SJCRH30 (cell line): Measurements from ENCODE around the gene ST6GALNAC3. TPM values are rescaled to one million over a fixed set of nuclear protein-coding genes. Genes with fewer than 3 reads are reported as not detected.

ENCODE experiments used
- DNase-seq, 2 experiments: peaks; one replicate each; pipeline ENCODE4 v3.0.0-alpha.2; 2015 to 2020
- H3K27ac ChIP-seq: fragments of 250-450 bp; sonication (Bioruptor Pico); 2 replicates; pipeline ENCODE4 v1.5.1; 2020; ENCODE audit warnings: mild to moderate bottlenecking, moderate library complexity
- H3K27me3 ChIP-seq: fragments of 250-450 bp; sonication (Bioruptor Pico); 2 replicates; pipeline ENCODE4 v1.5.1; 2020; ENCODE audit warnings: mild to moderate bottlenecking, moderate library complexity
- H3K36me3 ChIP-seq: fragments of 250-450 bp; sonication (Bioruptor Pico); 2 replicates; pipeline ENCODE4 v1.5.1; 2020; ENCODE audit warnings: mild to moderate bottlenecking, moderate library complexity
- H3K4me1 ChIP-seq: fragments of 250-450 bp; sonication (Bioruptor Pico); 2 replicates; pipeline ENCODE4 v1.5.1; 2020; ENCODE audit warnings: mild to moderate bottlenecking, moderate library complexity
- H3K4me3 ChIP-seq: fragments of 250-450 bp; sonication (Bioruptor Pico); 2 replicates; pipeline ENCODE4 v1.5.1; 2020; ENCODE audit warnings: mild to moderate bottlenecking, moderate library complexity
- H3K9me3 ChIP-seq: fragments of 250-450 bp; sonication (Bioruptor Pico); replicated peaks from 2 replicates; pipeline ENCODE4 v1.5.1; 2020; ENCODE audit warnings: mild to moderate bottlenecking, moderate library complexity
- total RNA-seq: library from RNA; depleted of rRNA; stranded (reverse); fragments of >200 nt; shearing (Covaris generic); gene quantifications from 2 replicates; pipeline ENCODE4 v1.2.3, GENCODE V29; 2014; rRNA removed

Gene ST6GALNAC3
- total RNA-seq, 1 experiment from 2014 or later, result 6.4 TPM

GRCh38 chr1:76669131-76669530 is 594.6 kb downstream of the ST6GALNAC3 start:
- Histone ChIP-seq H3K27ac (no peak overlapping the region), H3K27me3 (no peaks in the 10 kb centered on the region), H3K4me1 (peaks cover 5% of the 10 kb centered on the region; the same call in 1 of the 2 replicates), H3K9me3 (peaks cover 4% of the 10 kb centered on the region; the same call in 1 of the 2 replicates), H3K4me3 (no peak overlapping the region), H3K36me3 (no peaks in the 10 kb centered on the region)
- DNase-seq, result no peak

GRCh38 chr1:76669624-76670315 is 595.2 kb downstream of the ST6GALNAC3 start:
- no peak overlapping the region for H3K4me3 ChIP-seq
- peaks cover 5% of the 10 kb centered on the region; the same call in 1 of the 2 replicates for H3K4me1 ChIP-seq
- no peaks in the 10 kb centered on the region for H3K36me3 ChIP-seq
- H3K9me3 ChIP-seq, result peaks cover 4% of the 10 kb centered on the region; the same call in 1 of the 2 replicates
- H3K27me3 ChIP-seq, result no peaks in the 10 kb centered on the region
- no peak for DNase-seq
- H3K27ac ChIP-seq, result no peak overlapping the region

GRCh38 chr1:76674689-76675210 is 600.2 kb downstream of the ST6GALNAC3 start:
- no peaks in the 10 kb centered on the region for H3K27me3 ChIP-seq
- no peak overlapping the region for H3K27ac ChIP-seq
- no peaks in the 10 kb centered on the region for H3K9me3 ChIP-seq
- H3K4me1 ChIP-seq, result no peaks in the 10 kb centered on the region
- no peaks in the 10 kb centered on the region for H3K36me3 ChIP-seq
- no peak overlapping the region for H3K4me3 ChIP-seq
- DNase-seq, result no peak

- Histone ChIP-seq H3K36me3 (no peaks in the 10 kb centered on the region), H3K27me3 (no peaks in the 10 kb centered on the region), H3K9me3 (peaks cover 3% of the 10 kb centered on the region; the same call in 1 of the 2 replicates), H3K27ac (no peak overlapping the region), H3K4me3 (no peak overlapping the region), H3K4me1 (no peaks in the 10 kb centered on the region)
- DNase-seq, result no peak
Observed at GRCh38 chr1:76677416-76678405, 603.2 kb downstream of the ST6GALNAC3 start.

GRCh38 chr1:76679534-76680152 is 605.1 kb downstream of the ST6GALNAC3 start:
- Histone ChIP-seq H3K9me3 (peaks cover 3% of the 10 kb centered on the region; the same call in 1 of the 2 replicates), H3K4me3 (no peak overlapping the region), H3K27me3 (no peaks in the 10 kb centered on the region), H3K4me1 (no peaks in the 10 kb centered on the region), H3K27ac (no peak overlapping the region), H3K36me3 (no peaks in the 10 kb centered on the region)
- no peak for DNase-seq

GRCh38 chr1:76680651-76681050 is 606.1 kb downstream of the ST6GALNAC3 start:
- no peak overlapping the region for H3K4me3 ChIP-seq
- H3K36me3 ChIP-seq, result no peaks in the 10 kb centered on the region
- H3K27me3 ChIP-seq, result no peaks in the 10 kb centered on the region
- peaks cover 3% of the 10 kb centered on the region; the same call in 1 of the 2 replicates for H3K9me3 ChIP-seq
- H3K27ac ChIP-seq, result no peak overlapping the region
- no peaks in the 10 kb centered on the region for H3K4me1 ChIP-seq
- DNase-seq, result no peak

GRCh38 chr1:76682138-76682537 is 607.6 kb downstream of the ST6GALNAC3 start:
- peaks cover 3% of the 10 kb centered on the region; the same call in 1 of the 2 replicates for H3K9me3 ChIP-seq
- H3K4me3 ChIP-seq, result no peak overlapping the region
- no peaks in the 10 kb centered on the region for H3K36me3 ChIP-seq
- H3K27ac ChIP-seq, result no peak overlapping the region
- no peaks in the 10 kb centered on the region for H3K27me3 ChIP-seq
- no peak for DNase-seq
- H3K4me1 ChIP-seq, result no peaks in the 10 kb centered on the region

Other genes starting within 250 kb of the ST6GALNAC3 start
- not detected in 2 replicates for gene ASB17, start 142.3 kb upstream of the ST6GALNAC3 start, total RNA-seq